Activated T-cell treated with anti-CD3 and anti-CD28 coated beads, Interleukin-2, amount 50 U/mL, for 48 hours (primary cell): ENCODE data around the gene HSDL2.
A peak's percentile ranks its signal among the peaks of the same experiment; 100 is the strongest.
"Not testable (repeated sequence)": the region's sequence is repeated elsewhere in the genome, so short reads cannot be mapped to it uniquely, and the experiment has no call there.

Experiments used
- DNase-seq, 2 experiments: peaks; one replicate each; pipeline ENCODE4 v3.0.0-alpha.2; 2020

The HSDL2 gene

GRCh38 chr9:112367465-112367864, 12.4 kb upstream of the HSDL2 start:
- no peak for DNase-seq

DNA sequence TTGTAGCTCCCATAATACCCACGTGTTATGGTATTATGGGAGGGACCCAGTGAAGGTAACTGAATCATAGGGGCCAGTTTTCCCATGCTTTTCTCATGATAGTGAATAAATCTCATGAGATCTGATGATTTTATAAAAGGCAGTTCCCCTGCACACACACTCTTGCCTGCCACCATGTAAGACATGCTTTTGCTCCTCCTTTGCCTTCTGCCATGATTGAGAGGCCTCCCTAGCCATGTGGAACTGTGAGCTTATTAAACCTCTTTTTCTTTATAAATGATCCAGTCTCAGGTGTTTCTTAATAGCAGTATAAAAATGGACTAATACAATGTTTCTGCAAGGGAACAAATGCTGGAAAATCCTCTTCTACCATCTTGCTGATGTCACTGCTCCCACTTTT, 10.1 kb upstream of the HSDL2 start:
- no peak for DNase-seq

DNA sequence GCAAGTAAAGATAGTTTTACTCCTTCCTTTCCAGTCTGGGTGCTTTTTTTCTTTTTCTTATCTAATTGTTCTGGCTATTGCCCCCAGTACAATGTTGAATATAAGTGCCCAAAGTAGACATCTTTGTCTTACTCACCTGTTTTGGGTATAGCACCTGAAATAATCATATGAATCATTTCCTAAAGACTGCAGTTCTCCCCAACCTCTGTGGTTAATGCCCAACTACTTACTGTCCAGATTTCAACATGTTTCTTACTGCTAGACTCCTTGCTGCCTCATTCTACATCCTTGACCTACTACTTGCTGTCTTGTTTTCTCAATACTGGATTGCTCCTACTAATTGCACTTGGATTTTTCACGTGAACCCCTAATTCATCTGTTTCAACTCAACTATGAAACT, 8.8 kb upstream of the HSDL2 start:
- no peak for DNase-seq

DNA sequence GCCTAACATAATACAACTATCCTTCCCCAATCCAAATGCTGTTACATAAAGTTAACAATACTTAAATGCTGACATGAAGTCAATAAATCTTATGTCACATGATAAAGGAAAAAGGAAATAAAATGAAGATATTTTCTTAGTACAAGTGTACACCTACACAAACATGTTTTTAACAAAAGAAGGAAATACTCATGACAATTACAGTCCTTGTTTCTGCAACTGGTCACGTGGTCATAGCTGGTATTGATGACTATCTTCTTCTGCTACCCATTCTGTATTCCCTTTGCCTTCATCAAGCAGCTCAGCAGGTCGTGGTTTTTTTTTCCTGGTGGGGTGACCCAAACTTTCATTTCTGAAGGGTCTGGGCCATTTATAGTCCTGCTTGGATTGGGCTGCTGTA, 6.2 kb upstream of the HSDL2 start:
- DNase-seq = not testable (repeated sequence)

DNA sequence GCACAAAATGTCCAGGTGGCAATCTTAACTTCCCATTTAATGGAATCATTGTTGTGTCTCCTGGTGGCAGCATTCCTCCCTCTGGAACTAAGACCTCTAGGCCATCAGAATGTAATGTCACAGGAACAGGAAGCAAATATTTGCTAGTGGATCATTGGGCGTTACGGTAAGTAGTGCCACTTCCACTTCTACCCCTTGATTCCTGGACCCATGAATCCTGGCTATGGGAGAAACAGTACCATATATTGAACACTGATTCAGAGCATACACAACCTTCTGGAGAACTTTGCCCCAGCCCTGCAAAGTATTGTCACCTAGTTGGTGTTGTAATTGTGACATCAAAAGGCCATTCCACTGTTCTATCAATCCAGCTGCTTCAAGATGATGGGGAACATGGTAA, 5.7 kb upstream of the HSDL2 start:
- not testable (repeated sequence) for DNase-seq

GRCh38 chr9:112375361-112375760, 4.5 kb upstream of the HSDL2 start:
- no peak for DNase-seq

GRCh38 chr9:112377087-112377486, 2.8 kb upstream of the HSDL2 start:
- DNase-seq = no peak

GRCh38 chr9:112377684-112378327, 2.1 kb upstream of the HSDL2 start:
- no peak for DNase-seq

GRCh38 chr9:112378328-112379176, 1.4 kb upstream of the HSDL2 start:
- peak; percentile 58 to 64 for DNase-seq

DNA sequence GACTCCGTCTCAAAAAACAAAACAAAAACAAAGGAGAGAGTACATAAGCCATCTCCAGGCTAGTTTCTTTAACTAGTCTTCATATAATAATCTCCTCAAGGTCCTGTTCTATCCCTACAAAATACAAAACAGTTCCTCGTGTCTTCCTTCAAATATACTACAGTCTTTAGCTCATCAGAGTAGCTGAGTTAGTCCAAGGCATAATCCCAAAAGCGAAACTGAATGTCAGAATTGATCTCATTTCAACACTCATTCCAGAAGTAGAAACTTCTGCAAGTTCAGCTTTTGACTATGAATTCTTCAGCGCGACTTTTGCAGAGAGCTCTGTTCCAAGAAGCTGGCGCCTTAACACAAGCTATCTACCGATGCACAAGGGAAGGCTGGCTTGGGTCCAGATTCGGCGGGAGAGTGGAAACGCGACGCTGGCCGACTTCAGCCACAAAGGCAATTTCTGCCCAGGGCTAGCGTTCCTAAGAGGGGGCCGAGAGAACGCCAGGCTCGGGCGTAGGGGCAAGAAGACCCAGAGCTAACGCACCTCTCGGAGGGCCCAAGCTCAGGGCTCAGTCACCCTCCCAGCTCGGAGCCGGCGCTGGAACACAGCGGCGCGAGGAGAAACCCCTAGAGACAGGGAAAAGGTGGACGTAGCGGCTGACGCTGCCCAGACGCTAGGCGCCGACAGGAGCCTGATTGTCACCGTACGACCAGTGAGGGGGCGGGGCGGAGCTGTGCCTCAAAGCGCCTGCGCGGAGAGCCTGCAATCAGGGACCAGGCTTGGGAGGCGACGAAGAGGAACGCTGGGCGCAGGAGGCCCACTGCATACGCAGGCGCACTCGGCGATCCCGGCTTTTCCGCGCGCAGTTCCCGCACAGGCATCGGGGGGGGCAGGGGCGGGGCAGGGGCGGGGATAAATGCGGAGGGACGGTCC, 469 bp upstream of the HSDL2 start:
- DNase-seq = peak; percentile 99

DNA sequence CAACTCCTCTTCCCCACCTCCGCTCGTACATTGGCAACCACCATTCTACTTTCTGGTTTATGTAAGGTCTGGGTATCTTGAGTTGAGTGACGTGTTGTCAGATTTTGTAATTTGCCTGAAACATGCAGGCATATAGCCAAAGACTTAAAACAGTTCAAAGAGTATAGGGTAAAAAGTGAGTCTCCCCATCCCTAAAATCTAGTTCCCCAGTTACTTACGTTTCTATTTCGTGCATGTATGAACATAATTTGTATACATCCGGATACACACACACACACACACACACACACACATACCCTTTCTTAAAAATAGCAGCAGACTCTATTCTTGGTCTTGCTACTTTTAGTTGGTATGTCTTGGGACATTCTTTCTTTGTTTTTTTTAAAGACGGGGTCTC, 915 bp downstream of the HSDL2 start:
- DNase-seq = no peak

DNA sequence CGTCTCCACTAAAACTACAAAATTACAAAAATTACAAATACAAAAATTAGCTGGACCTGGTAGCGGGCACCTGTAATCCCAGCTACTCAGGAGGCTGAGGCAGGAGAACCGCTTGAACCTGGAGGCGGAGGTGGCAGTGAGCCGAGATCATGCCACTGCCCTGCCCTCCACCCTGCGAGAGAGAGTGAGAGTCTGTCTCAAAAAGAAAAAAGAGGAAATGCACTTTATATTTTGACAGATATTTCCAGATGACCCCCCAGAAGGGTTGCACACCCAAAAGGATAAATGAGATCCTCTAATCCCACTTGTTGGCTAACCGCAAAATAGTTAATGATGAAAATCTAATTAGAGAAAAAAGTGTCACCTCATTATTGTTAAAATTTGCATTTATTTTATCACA, 2.2 kb downstream of the HSDL2 start:
- no peak for DNase-seq

DNA sequence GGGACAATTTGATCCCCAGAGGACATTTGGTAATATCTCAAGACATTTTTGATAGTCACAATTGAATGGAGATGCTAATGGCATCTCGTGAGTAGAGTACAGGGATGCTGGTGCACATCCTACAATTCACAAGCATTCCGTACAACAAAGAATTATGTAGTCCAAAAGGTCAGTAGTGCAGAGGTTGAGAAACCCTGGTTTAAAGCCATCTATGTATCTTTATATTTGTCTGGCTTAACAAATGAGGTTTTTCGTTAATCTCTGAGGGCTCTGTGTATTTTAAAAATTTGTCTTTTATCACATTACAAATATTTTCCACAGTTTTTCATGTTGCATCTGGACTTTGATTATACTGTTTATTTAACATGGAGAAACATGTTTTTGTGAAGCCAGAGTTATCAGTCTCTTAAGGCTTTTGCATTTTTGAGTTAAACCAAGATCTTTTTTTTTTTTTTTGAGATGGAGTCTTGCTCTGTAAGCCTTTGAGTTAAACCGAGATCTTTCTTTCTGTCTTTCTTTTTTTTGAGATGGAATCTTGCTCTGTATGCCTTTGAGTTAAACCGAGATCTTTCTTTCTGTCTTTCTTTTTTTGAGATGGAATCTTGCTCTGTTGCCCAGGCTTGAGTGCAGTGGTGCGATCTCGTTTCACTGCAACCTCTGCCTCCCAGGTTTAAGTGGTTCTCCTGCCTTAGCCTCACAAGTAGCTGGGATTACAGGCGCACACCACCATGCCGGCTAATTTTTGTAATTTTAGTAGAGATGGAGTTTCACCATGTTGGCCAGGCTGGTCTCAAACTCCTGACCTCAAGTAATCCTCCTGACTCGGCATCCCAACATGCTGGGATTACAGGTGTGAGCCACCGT, 2.8 kb downstream of the HSDL2 start:
- DNase-seq = no peak

DNA sequence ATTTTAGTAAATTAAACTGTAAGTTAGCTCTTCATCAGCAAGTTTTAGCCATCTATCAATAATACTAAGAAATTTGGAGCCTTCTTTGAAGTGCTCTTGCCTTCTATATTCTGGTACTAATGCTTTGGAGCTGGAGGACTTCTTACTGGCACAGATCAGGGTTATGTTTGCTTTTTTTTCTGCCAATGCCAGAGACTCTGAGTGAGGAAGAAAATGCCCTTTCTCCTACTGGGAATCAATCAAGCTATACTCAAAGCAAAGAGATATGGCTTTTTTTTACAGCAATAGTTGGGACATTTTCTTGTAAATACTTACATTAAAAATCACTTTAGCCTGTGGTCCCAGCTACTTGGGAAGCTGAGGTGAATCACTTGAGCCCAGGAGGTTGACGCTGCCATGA, 4.3 kb downstream of the HSDL2 start:
- no peak for DNase-seq

GRCh38 chr9:112384690-112385089, 4.8 kb downstream of the HSDL2 start:
- DNase-seq = no peak

DNA sequence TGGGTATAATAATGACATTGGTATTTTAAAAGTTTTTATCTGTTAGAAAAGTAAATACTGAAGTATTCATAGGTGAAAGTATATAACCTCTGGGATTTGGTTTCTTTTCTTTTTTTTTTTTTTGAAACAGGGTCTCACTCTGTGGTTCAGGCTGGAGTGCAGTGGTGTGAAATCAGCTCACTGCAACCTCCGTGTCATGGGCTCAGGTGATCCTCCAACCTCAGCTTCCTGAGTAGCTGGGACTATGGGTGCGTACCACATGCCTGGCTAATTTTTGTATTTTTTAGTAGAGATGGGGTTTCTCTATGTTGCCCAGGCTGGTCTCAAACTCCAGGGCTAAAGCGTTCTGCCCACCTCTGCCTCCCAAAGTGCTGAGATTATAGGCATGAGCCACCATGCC, 7.2 kb downstream of the HSDL2 start:
- no peak for DNase-seq

DNA sequence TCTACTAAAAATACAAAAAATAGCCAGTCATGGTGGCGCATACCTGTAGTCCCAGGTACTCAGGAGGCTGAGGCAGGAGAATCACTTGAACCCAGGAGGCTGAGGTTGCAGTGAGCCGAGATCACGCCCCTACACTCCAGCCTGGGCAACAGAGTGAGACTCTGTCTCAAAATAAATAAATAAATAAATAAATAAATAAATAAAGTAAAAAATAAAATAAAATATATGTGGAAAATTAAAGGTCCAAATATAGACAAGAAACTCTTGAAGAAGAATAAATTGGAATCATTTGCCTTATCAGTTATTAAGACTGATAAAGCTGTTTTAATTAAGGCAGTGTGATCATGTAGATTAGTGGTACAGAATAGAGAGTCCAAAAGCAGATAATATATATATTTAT, 10.0 kb downstream of the HSDL2 start:
- DNase-seq = not testable (repeated sequence)

DNA sequence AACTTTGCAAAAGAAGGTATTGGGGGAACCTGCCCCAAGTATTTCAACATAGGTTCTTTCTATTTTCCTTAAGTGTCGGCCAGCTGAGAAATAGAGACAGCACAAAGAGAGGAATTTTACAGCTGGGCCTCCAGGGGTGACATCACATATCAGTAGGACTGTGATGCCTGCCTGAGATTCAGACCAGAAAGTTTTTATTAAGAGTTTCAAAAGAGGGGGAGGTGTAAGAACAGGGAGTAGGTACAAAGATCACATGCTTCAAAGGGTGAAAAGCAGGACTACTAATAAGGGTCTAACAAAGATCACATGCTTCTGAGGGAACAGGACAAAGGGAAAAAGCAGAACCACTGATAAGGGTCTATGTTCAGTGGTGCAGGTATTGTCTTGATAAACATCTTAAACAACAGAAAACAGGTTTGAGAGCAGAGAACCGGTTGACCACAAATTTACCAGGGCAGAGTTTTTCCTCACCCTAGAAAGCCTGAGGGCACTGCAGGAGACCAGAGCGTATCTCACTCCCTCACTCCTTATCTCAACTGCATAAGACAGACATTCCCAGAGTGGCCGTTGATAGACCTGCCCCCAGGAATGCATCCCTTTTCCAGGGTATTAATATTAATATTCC, 12.1 kb downstream of the HSDL2 start:
- not testable (repeated sequence) for DNase-seq

GRCh38 chr9:112393146-112393545, 13.2 kb downstream of the HSDL2 start:
- not testable (repeated sequence) for DNase-seq

DNA sequence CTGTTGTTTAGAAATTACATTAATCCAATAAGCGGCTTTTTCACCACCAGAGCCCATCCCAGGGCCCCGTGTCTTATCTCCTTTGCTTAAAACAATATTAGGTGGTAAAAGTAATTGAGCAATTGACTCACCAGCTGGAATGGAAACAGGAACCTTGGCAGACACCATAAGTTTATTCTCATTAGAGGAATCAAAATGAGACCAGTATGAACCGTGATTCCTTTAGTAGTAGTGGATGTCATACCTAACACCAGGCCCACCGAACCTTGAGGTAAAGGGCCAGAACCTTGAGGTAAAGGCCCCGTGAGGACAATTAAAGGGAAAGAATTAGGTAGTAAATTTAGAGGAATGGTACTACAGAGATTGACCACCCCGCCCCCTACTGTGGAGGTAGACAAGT, 16.5 kb downstream of the HSDL2 start:
- no peak for DNase-seq

DNA sequence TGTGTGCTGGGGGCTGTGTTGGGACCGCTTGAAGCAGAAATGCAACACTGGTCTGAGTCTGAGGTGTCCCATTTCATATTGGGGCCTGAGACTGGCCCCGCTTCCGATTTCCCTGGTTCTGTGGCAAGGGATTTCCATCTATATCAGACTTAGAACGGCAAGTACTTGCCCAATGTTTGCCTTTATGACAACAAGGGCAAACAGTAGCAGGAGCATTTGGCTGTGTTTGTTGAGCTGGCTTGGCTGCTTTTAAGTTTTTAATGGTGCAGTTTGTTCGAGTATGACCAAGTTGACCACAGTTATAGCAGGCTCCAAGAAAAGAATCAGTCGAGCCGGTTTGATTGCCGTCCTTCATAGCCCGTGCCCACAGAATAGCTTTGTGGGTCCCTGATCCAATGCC, 17.0 kb downstream of the HSDL2 start:
- no peak for DNase-seq
